ENCODE data around the gene FMNL2. TPM values are rescaled to one million over a fixed set of nuclear protein-coding genes. Genes with fewer than 3 reads are reported as not detected.

FMNL2 gene
- total RNA-seq, 1 experiment from 2014 or later: 38.2 TPM

DNA sequence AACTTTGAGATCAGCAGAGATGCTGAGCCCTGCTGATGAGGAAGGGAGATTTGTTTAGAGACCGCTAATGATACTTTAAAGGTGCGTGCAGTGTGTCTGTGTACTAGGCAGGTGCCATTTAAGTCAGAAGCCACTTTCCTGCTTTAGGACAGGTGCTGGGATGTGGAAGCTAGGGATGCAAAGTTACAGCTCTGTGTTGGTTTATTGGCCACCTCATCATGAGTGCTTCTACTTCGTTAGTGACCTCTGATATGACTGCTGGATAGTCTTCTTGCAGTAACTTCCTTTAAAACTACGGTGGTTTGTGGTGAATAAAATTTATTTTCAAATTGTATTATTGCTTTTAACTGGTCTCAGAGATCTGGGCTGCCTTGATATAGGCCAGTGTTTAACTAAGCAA is 44.1 kb downstream of the FMNL2 start:
- ChIA-PET CTCF (no interaction called here), POLR2A (no interaction called here)
- Mint-ChIP-seq H3K4me1 (ENCODE audit: low read depth, unreplicated experiment) (peaks cover 21% of the 10 kb centered on the region), H3K9me3 (ENCODE audit: unreplicated experiment) (no peaks in the 10 kb centered on the region), H3K27ac (ENCODE audit: unreplicated experiment) (no peak overlapping the region), H3K36me3 (ENCODE audit: insufficient read depth, unreplicated experiment) (no peaks in the 10 kb centered on the region), H3K4me3 (ENCODE audit: unreplicated experiment) (no peak overlapping the region), H3K27me3 (ENCODE audit: insufficient read depth, unreplicated experiment) (no peaks in the 10 kb centered on the region)
- intact Hi-C loops (cut with micrococcal nuclease; ENCODE audit: unreplicated experiment): no loop called here
- no peak for DNase-seq
- Histone ChIP-seq H3K4me3 (ENCODE audit: low read depth, low read length) (no peak overlapping the region), H3K4me1 (peaks cover 19% of the 10 kb centered on the region), H3K9me3 (no peaks in the 10 kb centered on the region), H3K36me3 (ENCODE audit: control insufficient read depth, insufficient read depth, low read length) (no peaks in the 10 kb centered on the region), H3K27me3 (replicated peaks; ENCODE audit: control insufficient read depth, insufficient read depth, low read length) (no peaks in the 10 kb centered on the region)
- BruUV-seq (replicated peaks): no TSS peak
- TF ChIP-seq, protein P1, sequence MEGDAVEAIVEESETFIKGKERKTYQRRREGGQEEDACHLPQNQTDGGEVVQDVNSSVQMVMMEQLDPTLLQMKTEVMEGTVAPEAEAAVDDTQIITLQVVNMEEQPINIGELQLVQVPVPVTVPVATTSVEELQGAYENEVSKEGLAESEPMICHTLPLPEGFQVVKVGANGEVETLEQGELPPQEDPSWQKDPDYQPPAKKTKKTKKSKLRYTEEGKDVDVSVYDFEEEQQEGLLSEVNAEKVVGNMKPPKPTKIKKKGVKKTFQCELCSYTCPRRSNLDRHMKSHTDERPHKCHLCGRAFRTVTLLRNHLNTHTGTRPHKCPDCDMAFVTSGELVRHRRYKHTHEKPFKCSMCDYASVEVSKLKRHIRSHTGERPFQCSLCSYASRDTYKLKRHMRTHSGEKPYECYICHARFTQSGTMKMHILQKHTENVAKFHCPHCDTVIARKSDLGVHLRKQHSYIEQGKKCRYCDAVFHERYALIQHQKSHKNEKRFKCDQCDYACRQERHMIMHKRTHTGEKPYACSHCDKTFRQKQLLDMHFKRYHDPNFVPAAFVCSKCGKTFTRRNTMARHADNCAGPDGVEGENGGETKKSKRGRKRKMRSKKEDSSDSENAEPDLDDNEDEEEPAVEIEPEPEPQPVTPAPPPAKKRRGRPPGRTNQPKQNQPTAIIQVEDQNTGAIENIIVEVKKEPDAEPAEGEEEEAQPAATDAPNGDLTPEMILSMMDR (IDR thresholded peaks at IDR 0.05; ENCODE audit: insufficient read depth in 1 of 2, low read depth in 1 of 2, low read length in 1 of 2, severe bottlenecking in 1 of 2, unreplicated experiment in 1 of 2): no peak

DNA sequence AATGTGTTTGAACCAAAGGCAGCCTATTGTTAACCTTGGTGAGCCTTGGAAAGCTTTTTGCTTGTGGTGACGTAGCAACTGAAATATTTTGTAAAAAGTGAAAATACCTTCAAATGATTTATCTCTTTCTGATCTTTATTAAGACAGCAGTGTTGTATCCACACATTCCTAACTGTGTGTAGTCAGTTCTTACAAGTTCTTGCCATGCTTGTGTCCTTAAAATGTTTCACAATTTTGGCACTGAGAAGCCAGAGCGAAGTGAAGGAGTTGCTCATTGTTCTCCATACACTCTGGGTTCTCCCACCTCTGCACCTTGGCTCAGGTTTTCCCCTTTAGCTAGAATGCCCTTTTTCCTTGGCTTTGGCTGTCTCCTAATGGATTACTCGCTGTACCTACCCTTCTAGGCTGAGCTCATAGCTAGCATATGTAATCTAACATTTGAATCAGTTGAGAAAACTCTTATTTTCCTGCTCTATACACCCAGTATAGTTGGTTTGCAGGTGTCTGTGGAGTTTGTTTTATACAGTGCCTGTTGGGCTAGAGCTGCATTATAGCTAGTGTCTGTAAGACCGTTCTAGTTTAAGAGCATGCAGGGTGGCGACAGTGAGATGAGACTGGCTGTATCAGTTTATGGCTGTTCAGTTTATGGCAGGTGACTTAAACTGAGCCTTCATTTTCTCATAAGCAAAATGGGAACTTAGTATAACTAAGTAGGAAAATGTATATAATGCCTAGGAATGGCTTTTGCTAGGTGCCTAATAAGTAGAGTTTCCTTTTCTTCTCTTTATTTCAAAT is 45.5 kb downstream of the FMNL2 start:
- Mint-ChIP-seq H3K27ac (ENCODE audit: unreplicated experiment) (no peak overlapping the region), H3K36me3 (ENCODE audit: insufficient read depth, unreplicated experiment) (no peaks in the 10 kb centered on the region), H3K9me3 (ENCODE audit: unreplicated experiment) (no peaks in the 10 kb centered on the region), H3K27me3 (ENCODE audit: insufficient read depth, unreplicated experiment) (no peaks in the 10 kb centered on the region), H3K4me1 (ENCODE audit: low read depth, unreplicated experiment) (peaks cover 35% of the 10 kb centered on the region), H3K4me3 (ENCODE audit: unreplicated experiment) (no peak overlapping the region)
- ChIA-PET POLR2A (no interaction called here), CTCF (no interaction called here)
- Histone ChIP-seq H3K4me3 (ENCODE audit: low read depth, low read length) (no peak overlapping the region), H3K36me3 (ENCODE audit: control insufficient read depth, insufficient read depth, low read length) (no peaks in the 10 kb centered on the region; the same call in 1 of the 2 replicates), H3K4me1 (peaks cover 23% of the 10 kb centered on the region), H3K27me3 (replicated peaks; ENCODE audit: control insufficient read depth, insufficient read depth, low read length) (no peaks in the 10 kb centered on the region), H3K9me3 (no peaks in the 10 kb centered on the region)
- intact Hi-C loops (cut with micrococcal nuclease; ENCODE audit: unreplicated experiment): no loop called here
- TF ChIP-seq, protein P1 (IDR thresholded peaks at IDR 0.05; ENCODE audit: insufficient read depth in 1 of 2, low read depth in 1 of 2, low read length in 1 of 2, severe bottlenecking in 1 of 2, unreplicated experiment in 1 of 2): no peak
- no TSS peak for BruUV-seq (replicated peaks)
- no peak for DNase-seq

DNA sequence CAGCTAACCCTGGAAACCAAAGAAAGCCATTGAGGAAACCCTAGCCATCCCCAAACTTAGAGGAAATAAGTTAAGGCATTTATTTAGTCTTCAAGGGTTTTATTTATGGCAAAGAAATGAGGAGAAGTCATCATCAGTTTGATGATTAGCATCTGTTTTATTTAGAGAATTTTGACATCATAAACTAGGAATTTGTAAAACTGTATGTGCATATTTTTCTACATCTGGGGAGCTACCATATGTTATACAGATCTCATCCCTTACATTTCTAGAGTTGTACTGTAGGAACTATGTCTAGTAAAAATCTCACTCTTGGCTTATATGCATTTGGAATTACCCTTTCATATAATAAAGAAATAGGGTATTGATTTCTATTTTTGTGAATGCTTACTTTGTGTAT is 48.7 kb downstream of the FMNL2 start:
- TF ChIP-seq, protein P1 (IDR thresholded peaks at IDR 0.05; ENCODE audit: insufficient read depth in 1 of 2, low read depth in 1 of 2, low read length in 1 of 2, severe bottlenecking in 1 of 2, unreplicated experiment in 1 of 2): no peak
- Mint-ChIP-seq H3K4me3 (ENCODE audit: unreplicated experiment) (no peak overlapping the region), H3K27ac (ENCODE audit: unreplicated experiment) (no peak overlapping the region), H3K27me3 (ENCODE audit: insufficient read depth, unreplicated experiment) (no peaks in the 10 kb centered on the region), H3K36me3 (ENCODE audit: insufficient read depth, unreplicated experiment) (no peaks in the 10 kb centered on the region), H3K4me1 (ENCODE audit: low read depth, unreplicated experiment) (peaks cover 32% of the 10 kb centered on the region), H3K9me3 (ENCODE audit: unreplicated experiment) (no peaks in the 10 kb centered on the region)
- no peaks in the 10 kb centered on the region for H3K27me3 ChIP-seq (replicated peaks; ENCODE audit: control insufficient read depth, insufficient read depth, low read length)
- no peaks in the 10 kb centered on the region for H3K9me3 ChIP-seq
- POLR2A ChIA-PET: no interaction called here
- no peaks in the 10 kb centered on the region; the same call in 1 of the 2 replicates for H3K36me3 ChIP-seq (ENCODE audit: control insufficient read depth, insufficient read depth, low read length)
- DNase-seq: no peak
- peaks cover 12% of the 10 kb centered on the region for H3K4me1 ChIP-seq
- intact Hi-C loops (cut with micrococcal nuclease; ENCODE audit: unreplicated experiment): no loop called here
- CTCF ChIA-PET: no interaction called here
- no TSS peak for BruUV-seq (replicated peaks)
- H3K4me3 ChIP-seq (ENCODE audit: low read depth, low read length): no peak overlapping the region
